Measurements from ENCODE around the gene CR1. TPM values are rescaled to one million over a fixed set of nuclear protein-coding genes. Genes with fewer than 3 reads are reported as not detected.

Gene CR1
- total RNA-seq, 2 experiments from 2014 or later = 0.18 TPM; not detected in 1

Other genes starting within 250 kb of the CR1 start
- gene CD55, start 174.5 kb upstream of the CR1 start, total RNA-seq = 10 to 100 TPM; 64.9 to 96.9 TPM
- not detected for gene CR2, start 41.8 kb upstream of the CR1 start, total RNA-seq
- not detected for gene CR1L, start 149.0 kb downstream of the CR1 start, total RNA-seq